H9 (cell line): ENCODE data around the gene CELF4. TPM values are rescaled to one million over a fixed set of nuclear protein-coding genes. Genes with fewer than 3 reads are reported as not detected.

Experiments used
- DNase-seq: peaks from one replicate; pipeline ENCODE4 v3.0.0-alpha.2; 2017
- H2AFZ ChIP-seq: one replicate; pipeline ENCODE4 v1.6.1; 2013; ENCODE audit warnings: mild to moderate bottlenecking, low read length, control low read depth, moderate library complexity
- H2AK5ac ChIP-seq: 2 replicates; pipeline ENCODE4 v1.6.1; 2013; ENCODE audit warnings: low read length, control low read depth, mixed read lengths; ENCODE audit not compliant: insufficient read length
- H2BK120ac ChIP-seq: one replicate; pipeline ENCODE4 v1.6.1; 2013; ENCODE audit warnings: low read depth, mild to moderate bottlenecking, low read length, control low read depth, inconsistent platforms; ENCODE audit not compliant: poor library complexity, severe bottlenecking
- H2BK12ac ChIP-seq: 2 replicates; pipeline ENCODE4 v1.6.1; 2013; ENCODE audit warnings: low read length, control low read depth, mixed read lengths, low read depth; ENCODE audit not compliant: insufficient read length
- H2BK15ac ChIP-seq: 2 replicates; pipeline ENCODE4 v1.6.1; 2013; ENCODE audit warnings: low read depth, low read length, control low read depth
- H2BK20ac ChIP-seq: one replicate; pipeline ENCODE4 v1.6.1; 2013; ENCODE audit warnings: low read depth, mild to moderate bottlenecking, low read length, control low read depth, inconsistent platforms; ENCODE audit not compliant: poor library complexity, severe bottlenecking
- H2BK5ac ChIP-seq: 2 replicates; pipeline ENCODE4 v1.6.1; 2013; ENCODE audit warnings: low read length, control low read depth, mixed read lengths; ENCODE audit not compliant: insufficient read length
- H3K14ac ChIP-seq: 2 replicates; pipeline ENCODE4 v1.6.1; 2013; ENCODE audit warnings: low read length, control low read depth; ENCODE audit not compliant: insufficient read depth
- H3K18ac ChIP-seq: 2 replicates; pipeline ENCODE4 v1.6.1; 2013; ENCODE audit warnings: low read depth, mild to moderate bottlenecking, mixed read lengths, low read length, control low read depth; ENCODE audit not compliant: insufficient read length
- H3K23ac ChIP-seq: 2 replicates; pipeline ENCODE4 v1.6.1; 2013; ENCODE audit warnings: low read length, control low read depth, mixed read lengths, low read depth; ENCODE audit not compliant: insufficient read length
- H3K23me2 ChIP-seq: 2 replicates; pipeline ENCODE4 v1.6.1; 2013; ENCODE audit warnings: low read depth, mild to moderate bottlenecking, mixed read lengths, low read length, control low read depth; ENCODE audit not compliant: insufficient read length, poor library complexity, severe bottlenecking
- H3K27ac ChIP-seq: 2 replicates; pipeline ENCODE4 v1.5.1; 2013; ENCODE audit warnings: low read length, control low read depth, mixed read lengths, low read depth; ENCODE audit not compliant: insufficient read length
- H3K27me3 ChIP-seq: 2 replicates; pipeline ENCODE4 v1.6.1; 2013; ENCODE audit warnings: low read length, control low read depth, inconsistent platforms; ENCODE audit not compliant: insufficient read depth
- H3K4ac ChIP-seq: 2 replicates; pipeline ENCODE4 v1.6.1; 2013; ENCODE audit warnings: low read depth, mild to moderate bottlenecking, control low read depth, inconsistent platforms, low read length, moderate library complexity
- H3K4me1 ChIP-seq: 2 replicates; pipeline ENCODE4 v1.6.1; 2013; ENCODE audit warnings: low read length, control low read depth, inconsistent platforms; ENCODE audit not compliant: insufficient read depth
- H3K4me2 ChIP-seq: 2 replicates; pipeline ENCODE4 v1.6.1; 2013; ENCODE audit warnings: low read length, control low read depth, mixed read lengths; ENCODE audit not compliant: insufficient read length, insufficient read depth
- H3K56ac ChIP-seq: 2 replicates; pipeline ENCODE4 v1.6.1; 2013; ENCODE audit warnings: low read depth, mild to moderate bottlenecking, mixed read lengths, low read length, control low read depth; ENCODE audit not compliant: insufficient read length
- H3K79me1 ChIP-seq: 2 replicates; pipeline ENCODE4 v1.6.1; 2013; ENCODE audit warnings: low read depth, mild to moderate bottlenecking, moderate library complexity, low read length, control low read depth, inconsistent platforms; ENCODE audit not compliant: insufficient read depth, poor library complexity, severe bottlenecking
- H3K79me2 ChIP-seq: 2 replicates; pipeline ENCODE4 v1.6.1; 2013; ENCODE audit warnings: low read length, control low read depth, inconsistent platforms; ENCODE audit not compliant: insufficient read depth
- H3K9ac ChIP-seq: 2 replicates; pipeline ENCODE4 v1.6.1; 2013; ENCODE audit warnings: low read length, control low read depth, mixed read lengths; ENCODE audit not compliant: insufficient read length; ENCODE audit errors: extremely low read depth
- H3K9me3 ChIP-seq: one replicate; pipeline ENCODE4 v1.6.1; 2013; ENCODE audit warnings: low read depth, low read length, inconsistent platforms; ENCODE audit not compliant: control insufficient read depth
- H3T11ph ChIP-seq: one replicate; pipeline ENCODE4 v1.6.1; 2013; ENCODE audit warnings: mild to moderate bottlenecking, low read length, control low read depth, inconsistent platforms
- H4K20me1 ChIP-seq: one replicate; pipeline ENCODE4 v1.6.1; 2013; ENCODE audit not compliant: control insufficient read depth, insufficient read length, insufficient read depth
- H4K5ac ChIP-seq: 2 replicates; pipeline ENCODE4 v1.6.1; 2013; ENCODE audit warnings: low read depth, mild to moderate bottlenecking, mixed read lengths, low read length, control low read depth; ENCODE audit not compliant: insufficient read length
- H4K8ac ChIP-seq: replicated peaks from 2 replicates; pipeline ENCODE4 v1.6.1; 2013; ENCODE audit warnings: low read length, control low read depth, mixed read lengths, low read depth; ENCODE audit not compliant: insufficient read length
- H4K91ac ChIP-seq: 2 replicates; pipeline ENCODE4 v1.6.1; 2013; ENCODE audit warnings: low read depth, mild to moderate bottlenecking, moderate library complexity, mixed read lengths, low read length, control low read depth; ENCODE audit not compliant: insufficient read length
- H3K27ac Mint-ChIP-seq, 3 experiments: 2 replicates in 2 of 3; 3 replicates in 1 of 3; pipeline ENCODE4 v1.8.0; 2020 to 2021; ENCODE audit warnings: mixed read lengths in 3 of 3, mild to moderate bottlenecking in 1 of 3, moderate library complexity in 1 of 3
- H3K27me3 Mint-ChIP-seq: 2 replicates; pipeline ENCODE4 v1.8.0; 2021; ENCODE audit warnings: low read depth, mild to moderate bottlenecking, moderate library complexity, mixed read lengths
- H3K36me3 Mint-ChIP-seq, 3 experiments: 2 replicates in 2 of 3; 3 replicates in 1 of 3; pipeline ENCODE4 v1.8.0; 2020 to 2021; ENCODE audit warnings: low read depth in 3 of 3, mixed read lengths in 3 of 3; ENCODE audit not compliant: insufficient read depth in 1 of 3
- H3K4me1 Mint-ChIP-seq, 2 experiments: 2 replicates each; pipeline ENCODE4 v1.8.0; 2020; ENCODE audit warnings: mixed read lengths in 2 of 2
- H3K4me3 Mint-ChIP-seq, 2 experiments: 2 replicates in 1 of 2; 3 replicates in 1 of 2; pipeline ENCODE4 v1.8.0; 2020 to 2021; ENCODE audit warnings: mild to moderate bottlenecking in 2 of 2, mixed read lengths in 2 of 2, moderate library complexity in 1 of 2
- H3K9me3 Mint-ChIP-seq, 2 experiments: 2 replicates in 1 of 2; 3 replicates in 1 of 2; pipeline ENCODE4 v1.8.0; 2020; ENCODE audit warnings: mild to moderate bottlenecking in 2 of 2, mixed read lengths in 2 of 2, moderate library complexity in 1 of 2
- CTCF ChIP-seq: fragments of 200-600 bp; sonication (generic); conservative IDR thresholded peaks from 3 replicates; pipeline ENCODE4 v1.8.0; 2021; ENCODE audit warnings: antibody characterized with exemption, mild to moderate bottlenecking
- WGBS: extraction: QIAGEN DNeasy Blood & Tissue Kit; methylation state at CpG from one replicate; pipeline ENCODE4 v1.1.7; 2013; ENCODE audit warnings: missing lambda C conversion rate, low lambda C conversion rate, mixed read lengths; ENCODE audit not compliant: insufficient read length; ENCODE audit errors: extremely low coverage; 5-methylcytosine and 5-hydroxymethylcytosine counted together
- total RNA-seq: library from RNA; stranded (reverse); gene quantifications from 2 replicates; pipeline ENCODE4 v1.2.1, GENCODE V29; 2021

CELF4 gene
- total RNA-seq, 1 experiment from 2014 or later, result 1.1 TPM

- Mint-ChIP-seq H3K4me3 (no peak overlapping the region; a peak in 1 of 5 replicates), H3K27ac (no peak overlapping the region; a peak in 1 of 7 replicates), H3K9me3 (no peaks in the 10 kb centered on the region), H3K27me3 (no peaks in the 10 kb centered on the region; the same call in none of the 2 replicates), H3K36me3 (no peaks in the 10 kb centered on the region), H3K4me1 (peaks cover 4 to 5% of the 10 kb centered on the region in 2 experiments; a peak in 3 of 4 replicates)
- Histone ChIP-seq H3K27me3 (no peaks in the 10 kb centered on the region), H3K14ac (no peak overlapping the region; the same call in 1 of the 2 replicates), H3K4ac (no peak overlapping the region), H3K4me1 (no peaks in the 10 kb centered on the region), H3K18ac (no peak overlapping the region), H2AK5ac (no peak overlapping the region), H3K23ac (no peak overlapping the region), H2BK12ac (no peak overlapping the region), H3K79me1 (no peaks in the 10 kb centered on the region), H2BK15ac (no peak overlapping the region), H3K9me3 (no peaks in the 10 kb centered on the region), H3T11ph (no peak overlapping the region), H3K9ac (no peak overlapping the region), H4K91ac (no peak overlapping the region), H4K8ac (no peak overlapping the region), H3K79me2 (no peaks in the 10 kb centered on the region), H3K56ac (no peak overlapping the region), H2AFZ (no peak overlapping the region), H2BK20ac (no peak overlapping the region), H2BK5ac (no peak overlapping the region), H2BK120ac (no peak overlapping the region), H3K23me2 (no peaks in the 10 kb centered on the region), H4K5ac (no peak overlapping the region), H3K27ac (no peak overlapping the region), H3K4me2 (no peak overlapping the region), H4K20me1 (no peaks in the 10 kb centered on the region)
- WGBS, result no CpG with 5 or more reads among the region's 6 CpGs
- TF ChIP-seq CTCF, result peak; percentile 56; the same call in 2 of the 3 replicates
- DNase-seq, result peak; percentile 83
These were observed 135.1 kb downstream of the CELF4 start for GRCh38 chr18:37430357-37431076.
